IMR-90 (cell line): ENCODE results near the gene FAM98C. TPM values are rescaled to one million over a fixed set of nuclear protein-coding genes. Genes with fewer than 3 reads are reported as not detected.

Source experiments
- ATAC-seq: fragments of 200-7000 bp; cut with Tn5 transposase; 2 replicates; pipeline ENCODE4 v1.9.1; 2020; ENCODE audit warnings: low read depth, mild to moderate bottlenecking, moderate library complexity
- BruUV-seq: library from RNA; stranded (reverse); fragments of 400-500 nt; replicated peaks from 2 replicates; lab custom pipeline; 2021; lab: Mats Ljungman, UMichigan
- CTCF ChIA-PET: fragments of 300-600 bp; formaldehyde crosslinking; extraction: SDS; loops from one replicate; lab custom pipeline; 2021; ENCODE audit warnings: antibody characterized with exemption; lab: Yijun Ruan, JAX
- POLR2A ChIA-PET: fragments of 300-600 bp; sonication (Branson Sonifier 250); formaldehyde crosslinking; loops from one replicate; lab custom pipeline; 2022; ENCODE audit warnings: antibody characterized with exemption; ENCODE audit not compliant: unreplicated experiment; lab: Charles Lee
- DNase-seq: peaks from one replicate; pipeline ENCODE4 v3.0.0; 2013
- H2AFZ ChIP-seq: replicated peaks from 2 replicates; pipeline ENCODE3; 2013; ENCODE audit warnings: low read length, mild to moderate bottlenecking; ENCODE audit not compliant: poor library complexity
- H2AK5ac ChIP-seq: 2 replicates; pipeline ENCODE4 v1.6.1; 2013; ENCODE audit warnings: low read depth, low read length, inconsistent platforms
- H2AK9ac ChIP-seq: replicated peaks from 2 replicates; pipeline ENCODE3; 2013; ENCODE audit warnings: mild to moderate bottlenecking, low read depth, low read length, moderate library complexity; ENCODE audit not compliant: poor library complexity
- H2BK120ac ChIP-seq: 2 replicates; pipeline ENCODE4 v1.6.1; 2013; ENCODE audit warnings: low read depth, low read length, inconsistent platforms
- H2BK15ac ChIP-seq: 3 replicates; pipeline ENCODE4 v1.6.1; 2013; ENCODE audit warnings: low read depth, low read length, inconsistent platforms
- H2BK20ac ChIP-seq: 2 replicates; pipeline ENCODE4 v1.6.1; 2013; ENCODE audit warnings: low read depth, mild to moderate bottlenecking, inconsistent platforms, low read length, moderate library complexity
- H2BK5ac ChIP-seq: 2 replicates; pipeline ENCODE4 v1.6.1; 2013; ENCODE audit warnings: mild to moderate bottlenecking, low read depth, low read length, inconsistent platforms; ENCODE audit not compliant: poor library complexity, severe bottlenecking
- H3K14ac ChIP-seq: replicated peaks from 2 replicates; pipeline ENCODE4 v1.6.1; 2013; ENCODE audit warnings: low read depth, low read length, inconsistent platforms
- H3K18ac ChIP-seq: 2 replicates; pipeline ENCODE4 v1.6.1; 2013; ENCODE audit warnings: low read depth, low read length, control low read depth
- H3K23ac ChIP-seq: 2 replicates; pipeline ENCODE4 v1.6.1; 2013; ENCODE audit warnings: low read depth, low read length, inconsistent platforms
- H3K27ac ChIP-seq: 2 replicates; pipeline ENCODE4 v1.5.1; 2013; ENCODE audit warnings: mild to moderate bottlenecking, control low read depth, low read length; ENCODE audit not compliant: insufficient read depth
- H3K27me3 ChIP-seq: 2 replicates; pipeline ENCODE4 v1.6.1; 2013; ENCODE audit warnings: low read length; ENCODE audit not compliant: control insufficient read depth, insufficient read depth
- H3K36me3 ChIP-seq: 2 replicates; pipeline ENCODE4 v1.6.1; 2013; ENCODE audit warnings: low read length, mixed read lengths; ENCODE audit not compliant: control insufficient read depth, insufficient read depth
- H3K4ac ChIP-seq: 2 replicates; pipeline ENCODE4 v1.6.1; 2013; ENCODE audit warnings: low read depth, low read length, inconsistent platforms
- H3K4me1 ChIP-seq: 2 replicates; pipeline ENCODE4 v1.6.1; 2013; ENCODE audit warnings: low read length, mixed read lengths; ENCODE audit not compliant: control insufficient read depth, insufficient read depth
- H3K4me2 ChIP-seq: 2 replicates; pipeline ENCODE4 v1.6.1; 2013; ENCODE audit warnings: low read depth, mild to moderate bottlenecking, control low read depth, low read length, moderate library complexity
- H3K4me3 ChIP-seq: 2 replicates; pipeline ENCODE4 v1.5.1; 2013; ENCODE audit warnings: low read depth, mild to moderate bottlenecking, control low read depth, low read length, moderate library complexity; ENCODE audit not compliant: insufficient read depth
- H3K56ac ChIP-seq: 2 replicates; pipeline ENCODE4 v1.6.1; 2013; ENCODE audit warnings: low read length, inconsistent platforms; ENCODE audit not compliant: insufficient read depth; ENCODE audit errors: extremely low read depth
- H3K79me1 ChIP-seq, 2 experiments: 2 replicates each; pipeline ENCODE4 v1.6.1; 2013; ENCODE audit warnings: low read length in 2 of 2, inconsistent platforms in 1 of 2, low read depth in 1 of 2
- H3K9ac ChIP-seq: 2 replicates; pipeline ENCODE4 v1.6.1; 2013; ENCODE audit warnings: low read depth, low read length, control low read depth
- H3K9me1 ChIP-seq: 2 replicates; pipeline ENCODE4 v1.6.1; 2013; ENCODE audit warnings: low read length, inconsistent platforms; ENCODE audit not compliant: insufficient read depth
- H3K9me3 ChIP-seq: 2 replicates; pipeline ENCODE4 v1.6.1; 2013; ENCODE audit warnings: low read length; ENCODE audit not compliant: control insufficient read depth, insufficient read depth
- H4K20me1 ChIP-seq: 2 replicates; pipeline ENCODE4 v1.6.1; 2013; ENCODE audit warnings: low read length, inconsistent platforms; ENCODE audit not compliant: insufficient read depth
- H4K5ac ChIP-seq: 2 replicates; pipeline ENCODE4 v1.6.1; 2013; ENCODE audit warnings: mild to moderate bottlenecking, low read depth, low read length, control low read depth
- H4K8ac ChIP-seq, 2 experiments: 2 replicates each; pipeline ENCODE4 v1.6.1; 2013; ENCODE audit warnings: low read depth in 2 of 2, low read length in 2 of 2, control low read depth in 1 of 2, inconsistent platforms in 1 of 2
- H4K91ac ChIP-seq: 2 replicates; pipeline ENCODE4 v1.6.1; 2013; ENCODE audit warnings: low read depth, low read length, inconsistent platforms; ENCODE audit not compliant: insufficient read depth
- CHD1 ChIP-seq: IDR thresholded peaks from 2 replicates; pipeline ENCODE4 v1.6.1; 2012; ENCODE audit warnings: low read depth, low read length, improper control_type of control experiment
- NFE2L2 ChIP-seq: fragments of 150-350 bp; IDR thresholded peaks from 2 replicates; pipeline ENCODE4 v1.6.1; 2016; ENCODE audit warnings: low read depth, mild to moderate bottlenecking, low read length
- SMC3 ChIP-seq: fragments of 150-350 bp; IDR thresholded peaks from 2 replicates; pipeline ENCODE4 v1.6.1; 2016; ENCODE audit warnings: low read depth, mild to moderate bottlenecking, antibody characterized with exemption, low read length, moderate library complexity
- WGBS, 2 experiments: methylation state at CpG; one replicate each; pipeline versions ENCODE4 v1.1.5 to v1.1.7; 2013; ENCODE audit warnings: missing lambda C conversion rate in 2 of 2; ENCODE audit not compliant: insufficient read length in 1 of 2; ENCODE audit errors: extremely low coverage in 2 of 2; 5-methylcytosine and 5-hydroxymethylcytosine counted together
- dilution Hi-C: fragments of 300-500 bp; cut with HindIII; formaldehyde crosslinking; loops from one replicate; pipeline ENCODE4 v1.14.3; 2018; ENCODE audit warnings: low sequenced_read_pairs; ENCODE audit not compliant: unreplicated experiment
- in situ Hi-C: fragments of 300-500 bp; cut with MboI; formaldehyde crosslinking; loops from 3 replicates; pipeline ENCODE4 v1.14.3; 2019; ENCODE audit warnings: low sequenced_read_pairs, inconsistent platforms, mixed read lengths
- intact Hi-C: fragments of 100-400 bp; cut with micrococcal nuclease; formaldehyde crosslinking; loops from 2 replicates; pipeline ENCODE4 v1.10.0; 2022
- polyA plus RNA-seq, 3 experiments: library from polyadenylated mRNA; depleted of rRNA; stranded (reverse); fragments of >200 nt; gene quantifications; 2 replicates each; pipeline ENCODE4 v1.2.3, GENCODE V29; 2012; ENCODE audit warnings: low replicate concordance in 1 of 3
- total RNA-seq: library from RNA; depleted of rRNA; stranded (reverse); fragments of >200 nt; gene quantifications from 2 replicates; pipeline ENCODE4 v1.2.3, GENCODE V29; 2012

Gene FAM98C
- total and polyA plus RNA-seq, 2 of the 4 experiments (the other 2 are of a cell fraction) = 3.6 to 17.9 TPM

DNA sequence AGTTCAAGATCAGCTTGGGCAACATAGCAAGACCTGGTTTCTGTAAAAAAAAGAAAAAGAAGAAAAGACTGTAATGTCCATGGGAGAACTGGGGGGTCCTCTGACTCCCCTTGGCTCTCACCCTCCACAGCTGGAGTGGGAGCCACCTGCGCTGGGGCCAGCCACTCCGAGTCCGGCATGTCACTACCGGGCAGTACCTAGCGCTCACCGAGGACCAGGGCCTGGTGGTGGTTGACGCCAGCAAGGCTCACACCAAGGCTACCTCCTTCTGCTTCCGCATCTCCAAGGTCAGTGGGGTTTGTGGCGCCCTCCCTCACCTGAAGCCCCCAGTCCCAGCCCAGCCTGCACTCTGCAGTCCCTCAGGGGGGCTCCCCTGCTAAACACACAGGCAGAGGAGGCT lies 45.3 kb downstream of the FAM98C start:
- Histone ChIP-seq H3K18ac (no peak overlapping the region), H3K36me3 (no peaks in the 10 kb centered on the region), H2BK120ac (no peak overlapping the region), H4K8ac (no peak overlapping the region), H3K79me1 (no peaks in the 10 kb centered on the region), H3K23ac (no peak overlapping the region), H2AK5ac (no peak overlapping the region), H3K14ac (no peak overlapping the region), H4K5ac (no peak overlapping the region), H2BK5ac (no peak overlapping the region), H3K27me3 (peaks cover 7% of the 10 kb centered on the region; the same call in 1 of the 2 replicates), H2AK9ac (no peak overlapping the region), H3K9me1 (no peaks in the 10 kb centered on the region), H2BK15ac (no peak overlapping the region), H3K9ac (no peak overlapping the region), H3K4me1 (no peaks in the 10 kb centered on the region), H3K56ac (no peak overlapping the region), H4K20me1 (no peaks in the 10 kb centered on the region), H3K4me3 (no peak overlapping the region), H3K4ac (no peak overlapping the region), H4K91ac (no peak overlapping the region), H3K9me3 (no peaks in the 10 kb centered on the region), H3K27ac (no peak overlapping the region), H3K4me2 (no peak overlapping the region), H2BK20ac (no peak overlapping the region), H2AFZ (no peak overlapping the region)
- no TSS peak for BruUV-seq
- DNase-seq = no peak
- in situ Hi-C loops = no loop called here
- intact Hi-C loops = no loop called here
- TF ChIP-seq SMC3 = no peak
- no peak for TF ChIP-seq CHD1
- TF ChIP-seq NFE2L2 = no peak
- no peak for ATAC-seq
- dilution Hi-C loops = no loop called here
- CTCF ChIA-PET = no interaction called here
- POLR2A ChIA-PET = no interaction called here
- 60% methylated on average over 1 of the region's 9 CpGs; no CpG with 5 or more reads in 1 of the 2 experiments for WGBS, 2 experiments
